BLaER1 treated with 17β-estradiol and CSF1 and Interleukin-3, amounts not matched to agents 10 nM and 100 nM (cell line): ENCODE measurements around the gene LSM8.
"Not testable (repeated sequence)": the region's sequence is repeated elsewhere in the genome, so short reads cannot be mapped to it uniquely, and the experiment has no call there.

Experiments used
- H3K27ac ChIP-seq, 11 experiments: shearing (Covaris generic); formaldehyde crosslinking; 2 replicates each; pipeline ENCODE4 v1.8.1; 2022
- H3K27me3 ChIP-seq, 11 experiments: shearing (Covaris generic); formaldehyde crosslinking; 2 replicates each; pipeline ENCODE4 v1.8.1; 2022
- H3K36me3 ChIP-seq, 11 experiments: shearing (Covaris generic); formaldehyde crosslinking; 2 replicates each; pipeline ENCODE4 v1.8.1; 2022
- H3K4me1 ChIP-seq, 10 experiments: shearing (Covaris generic); formaldehyde crosslinking; 2 replicates each; pipeline ENCODE4 v1.8.1; 2022
- H3K4me2 ChIP-seq, 11 experiments: shearing (Covaris generic); formaldehyde crosslinking; 2 replicates each; pipeline ENCODE4 v1.8.1; 2022
- H3K4me3 ChIP-seq, 10 experiments: shearing (Covaris generic); formaldehyde crosslinking; 2 replicates each; pipeline ENCODE4 v1.8.1; 2022
- H3K9ac ChIP-seq, 11 experiments: shearing (Covaris generic); formaldehyde crosslinking; 2 replicates each; pipeline ENCODE4 v1.8.1; 2022
- H3K9me3 ChIP-seq, 11 experiments: shearing (Covaris generic); formaldehyde crosslinking; replicated peaks in 1 of 11; 2 replicates each; pipeline ENCODE4 v1.8.1; 2022
- H4K20me1 ChIP-seq, 11 experiments: shearing (Covaris generic); formaldehyde crosslinking; 2 replicates each; pipeline ENCODE4 v1.8.1; 2022
- Cebpa-rat ChIP-seq, 11 experiments: shearing (Covaris generic); IDR thresholded peaks; 2 replicates each; pipeline ENCODE4 v1.8.1; 2022

The LSM8 gene

GRCh38 chr7:118183786-118184564, at the start of gene LSM8:
LSM8 (plus strand) TSS chr7:118184164; CDS start chr7:118184224, 60 bp downstream.
- Histone ChIP-seq H3K27me3 (no peaks in the 10 kb centered on the region), H3K27ac (peak within 1 kb of the TSS; percentile 96 to 99 (median 97)), H3K9me3 (no peaks in the 10 kb centered on the region), H3K9ac (peak within 1 kb of the TSS; percentile 94 to 99 (median 97)), H3K36me3 (peaks cover 20 to 39% (median 29%) of the 10 kb centered on the region in 11 experiments), H4K20me1 (peaks cover 1 to 31% (median 17%) of the 10 kb centered on the region in 11 experiments; a peak in 13 of 22 replicates), H3K4me2 (peak within 1 kb of the TSS; percentile 78 to 97 (median 88)), H3K4me1 (peaks cover 18 to 39% (median 28%) of the 10 kb centered on the region in 10 experiments), H3K4me3 (peak within 1 kb of the TSS; percentile 70 to 92 (median 82))
- TF ChIP-seq Cebpa-rat (IDR thresholded peaks at IDR 0.05): no peak

DNA sequence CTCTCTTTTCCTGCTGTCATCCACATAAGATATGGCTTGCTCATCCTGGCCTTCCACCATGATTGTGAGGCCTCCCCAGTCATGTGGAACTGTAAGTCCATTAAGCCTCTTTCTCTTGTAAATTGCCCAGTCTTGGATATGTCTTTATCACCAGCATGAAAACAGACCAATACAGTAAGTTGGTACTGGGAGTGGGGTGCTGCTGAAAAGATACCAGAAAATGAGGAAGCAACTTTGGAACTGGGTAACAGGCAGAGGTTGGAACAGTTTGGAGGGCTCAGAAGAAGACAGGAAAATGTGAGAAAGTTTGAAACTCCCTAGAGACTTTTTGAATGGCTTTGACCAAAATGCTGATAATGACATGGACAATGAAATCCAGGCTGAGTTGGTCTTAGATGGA, 49.5 kb upstream of the LSM8 start:
- not testable (repeated sequence) for H3K9ac ChIP-seq, H4K20me1 ChIP-seq, H3K4me3 ChIP-seq, H3K4me2 ChIP-seq, H3K27ac ChIP-seq, H3K4me1 ChIP-seq, H3K27me3 ChIP-seq, H3K36me3 ChIP-seq
- H3K9me3 ChIP-seq: peaks cover 14 to 28% (median 21%) of the 10 kb centered on the region in 11 experiments; a peak in 21 of 22 replicates

- H3K9me3 ChIP-seq: peaks cover 0 to 7% (median 3%) of the 10 kb centered on the region in 11 experiments; a peak in 12 of 22 replicates
- no peaks in the 10 kb centered on the region for H4K20me1 ChIP-seq
- no peaks in the 10 kb centered on the region for H3K36me3 ChIP-seq
- no peaks in the 10 kb centered on the region for H3K4me1 ChIP-seq
- no peak overlapping the region for H3K9ac ChIP-seq
- no peak overlapping the region for H3K4me2 ChIP-seq
- no peak overlapping the region for H3K27ac ChIP-seq
- H3K4me3 ChIP-seq: no peak overlapping the region
- no peaks in the 10 kb centered on the region for H3K27me3 ChIP-seq
- TF ChIP-seq Cebpa-rat (IDR thresholded peaks at IDR 0.05): no peak
Observed at GRCh38 chr7:118140468-118140867, 43.5 kb upstream of the LSM8 start.

DNA sequence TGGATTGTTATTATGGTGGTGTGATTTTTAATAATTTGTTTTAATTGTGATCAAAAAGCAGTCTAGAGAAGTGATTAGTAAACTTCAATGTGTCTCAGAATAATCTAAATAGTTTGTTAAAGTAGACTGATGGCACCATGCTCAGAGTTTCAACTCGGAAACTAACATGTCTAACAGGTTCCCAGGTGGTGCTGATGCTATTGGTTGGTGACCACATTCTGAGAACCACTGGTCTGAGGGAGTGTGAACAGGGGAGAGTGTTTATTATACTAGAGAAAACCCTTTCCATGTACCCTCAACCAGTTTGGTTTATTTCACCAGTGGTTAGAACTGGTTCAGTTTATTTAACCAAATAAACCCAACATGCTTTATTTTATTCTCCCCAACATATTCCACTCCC, 42.0 kb upstream of the LSM8 start:
- Histone ChIP-seq H4K20me1 (no peaks in the 10 kb centered on the region), H3K9ac (no peak overlapping the region), H3K4me2 (no peak overlapping the region), H3K27me3 (no peaks in the 10 kb centered on the region), H3K9me3 (no peaks in the 10 kb centered on the region), H3K27ac (no peak overlapping the region), H3K4me1 (no peaks in the 10 kb centered on the region), H3K36me3 (no peaks in the 10 kb centered on the region), H3K4me3 (no peak overlapping the region)
- no peak for TF ChIP-seq Cebpa-rat (IDR thresholded peaks at IDR 0.05)

DNA sequence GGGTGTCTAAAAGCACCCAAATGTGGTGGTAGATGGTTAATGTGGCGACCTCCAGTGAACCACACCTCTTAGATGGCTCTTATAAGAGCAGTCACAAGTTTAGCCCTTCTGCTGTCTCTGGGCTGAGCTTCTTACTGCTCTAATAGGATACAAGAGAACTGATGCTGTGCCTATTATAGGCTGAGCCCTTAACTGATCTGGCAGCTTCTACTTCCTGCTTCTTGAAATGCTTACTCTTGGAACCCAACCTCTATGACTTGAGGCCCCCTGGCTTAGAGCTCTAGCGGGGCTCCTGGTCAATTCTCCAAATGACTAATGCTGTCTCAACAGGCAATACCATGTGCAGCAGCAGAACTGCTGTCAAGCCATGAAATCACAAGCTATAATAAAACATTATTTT, 35.0 kb upstream of the LSM8 start:
- Histone ChIP-seq H3K9me3 (no peaks in the 10 kb centered on the region), H3K4me3 (no peak overlapping the region), H3K27ac (no peak overlapping the region), H4K20me1 (no peaks in the 10 kb centered on the region), H3K27me3 (no peaks in the 10 kb centered on the region), H3K4me2 (no peak overlapping the region), H3K9ac (no peak overlapping the region), H3K4me1 (no peaks in the 10 kb centered on the region), H3K36me3 (no peaks in the 10 kb centered on the region)
- TF ChIP-seq Cebpa-rat (IDR thresholded peaks at IDR 0.05): no peak

DNA sequence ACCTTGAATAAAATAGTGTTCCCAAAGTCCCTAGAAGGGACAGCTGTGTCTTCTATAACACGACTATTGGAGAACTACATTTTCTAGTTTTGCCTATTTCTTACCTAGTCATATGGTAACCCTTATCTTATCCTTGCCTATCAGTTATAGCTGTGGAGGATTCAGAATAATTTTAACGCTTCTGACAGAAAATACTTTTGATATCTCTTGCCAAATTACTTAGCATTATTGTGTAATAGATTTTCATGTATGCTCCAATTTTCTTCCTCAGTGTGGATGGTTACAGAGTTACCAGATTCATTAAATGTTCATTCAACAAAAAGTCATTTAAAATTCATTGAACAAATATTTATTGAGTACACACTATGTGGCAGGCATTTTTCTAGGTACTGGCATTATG, 34.6 kb upstream of the LSM8 start:
- Histone ChIP-seq H3K4me1 (no peaks in the 10 kb centered on the region), H4K20me1 (no peaks in the 10 kb centered on the region), H3K9me3 (no peaks in the 10 kb centered on the region), H3K27ac (no peak overlapping the region), H3K9ac (no peak overlapping the region), H3K4me2 (no peak overlapping the region), H3K4me3 (no peak overlapping the region), H3K36me3 (no peaks in the 10 kb centered on the region), H3K27me3 (no peaks in the 10 kb centered on the region)
- TF ChIP-seq Cebpa-rat (IDR thresholded peaks at IDR 0.05): no peak

GRCh38 chr7:118151671-118152070, 32.3 kb upstream of the LSM8 start:
- Histone ChIP-seq H3K4me1 (no peaks in the 10 kb centered on the region), H4K20me1 (no peaks in the 10 kb centered on the region), H3K9ac (no peak overlapping the region), H3K36me3 (no peaks in the 10 kb centered on the region), H3K9me3 (peaks cover 0 to 2% (median 0%) of the 10 kb centered on the region in 11 experiments; a peak in 2 of 22 replicates), H3K4me2 (no peak overlapping the region), H3K27me3 (no peaks in the 10 kb centered on the region), H3K27ac (no peak overlapping the region), H3K4me3 (no peak overlapping the region)
- no peak for TF ChIP-seq Cebpa-rat (IDR thresholded peaks at IDR 0.05)

- TF ChIP-seq Cebpa-rat (IDR thresholded peaks at IDR 0.05): no peak
- H3K9ac ChIP-seq: no peak overlapping the region
- no peaks in the 10 kb centered on the region for H3K27me3 ChIP-seq
- H4K20me1 ChIP-seq: no peaks in the 10 kb centered on the region
- H3K4me2 ChIP-seq: no peak overlapping the region
- peaks cover 0 to 6% (median 0%) of the 10 kb centered on the region in 11 experiments; a peak in 5 of 22 replicates for H3K9me3 ChIP-seq
- H3K36me3 ChIP-seq: no peaks in the 10 kb centered on the region
- H3K4me3 ChIP-seq: no peak overlapping the region
- no peak overlapping the region for H3K27ac ChIP-seq
- H3K4me1 ChIP-seq: no peaks in the 10 kb centered on the region
Observed at GRCh38 chr7:118152149-118152548, 31.8 kb upstream of the LSM8 start.

GRCh38 chr7:118152654-118153053, 31.3 kb upstream of the LSM8 start:
- Histone ChIP-seq H3K4me1 (no peaks in the 10 kb centered on the region), H3K27ac (no peak overlapping the region), H4K20me1 (no peaks in the 10 kb centered on the region), H3K4me3 (no peak overlapping the region), H3K36me3 (no peaks in the 10 kb centered on the region), H3K4me2 (no peak overlapping the region), H3K9ac (no peak overlapping the region), H3K9me3 (peaks cover 0 to 11% (median 5%) of the 10 kb centered on the region in 11 experiments; a peak in 15 of 22 replicates), H3K27me3 (no peaks in the 10 kb centered on the region)
- no peak for TF ChIP-seq Cebpa-rat (IDR thresholded peaks at IDR 0.05)
